Spleen (tissue), 7 donors: ENCODE measurements around the gene NUP153.

Experiments used
- CTCF ChIP-seq, 11 experiments: fragments of 200-600 bp in 7 of 11; fragments of 450-650 bp in 4 of 11; sonication (generic) in 4 of 11; IDR thresholded peaks in 8 of 11; conservative IDR thresholded peaks in 3 of 11; 1 replicate in 7 of 11; 2 replicates in 4 of 11; pipeline versions ENCODE4 v1.4.0 to v1.8.0; 2016 to 2021; ENCODE audit warnings: antibody characterized with exemption in 11 of 11, inconsistent platforms in 4 of 11, mild to moderate bottlenecking in 1 of 11
- POLR2A ChIP-seq, 3 donors: fragments of 450-650 bp; IDR thresholded peaks; one replicate each; pipeline ENCODE4 v1.5.1; 2017; ENCODE audit warnings: antibody characterized with exemption in 3 of 3, mild to moderate bottlenecking in 1 of 3
- POLR2AphosphoS5 ChIP-seq, 3 donors: sonication (generic); formaldehyde crosslinking; IDR thresholded peaks; one replicate each; pipeline ENCODE4 v1.5.1; 2017; ENCODE audit warnings: antibody characterized with exemption in 3 of 3
- donor health status: DM: no; HTN: no; CAD: no; lungs with moderate emphysema.
- donor health status: DM: no; HTN: no; CAD: no.
- donor health status: DM: no; HTN: no; CAD: no.

- TF ChIP-seq CTCF (IDR thresholded peaks at IDR 0.05 in 8 of 11, conservative IDR thresholded peaks at IDR 0.05 in 3 of 11) = no peak
- TF ChIP-seq POLR2A (IDR thresholded peaks at IDR 0.05) = no peak
- no peak for TF ChIP-seq POLR2AphosphoS5 (IDR thresholded peaks at IDR 0.05)
These were observed 76.1 kb downstream of the NUP153 start for GRCh38 chr6:17630511-17631073.
